Measurements from ENCODE around the gene TLN1. TPM values are rescaled to one million over a fixed set of nuclear protein-coding genes. Genes with fewer than 3 reads are reported as not detected.

TLN1 gene
- total RNA-seq, 1 donor from 2014 or later, result 245 TPM

DNA sequence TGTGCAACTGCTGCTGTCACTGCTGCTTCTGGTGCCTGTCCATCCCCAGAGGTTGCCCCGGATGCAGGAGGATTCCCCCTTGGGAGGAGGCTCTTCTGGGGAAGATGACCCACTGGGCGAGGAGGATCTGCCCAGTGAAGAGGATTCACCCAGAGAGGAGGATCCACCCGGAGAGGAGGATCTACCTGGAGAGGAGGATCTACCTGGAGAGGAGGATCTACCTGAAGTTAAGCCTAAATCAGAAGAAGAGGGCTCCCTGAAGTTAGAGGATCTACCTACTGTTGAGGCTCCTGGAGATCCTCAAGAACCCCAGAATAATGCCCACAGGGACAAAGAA, 58.0 kb downstream of the TLN1 start:
- no peak overlapping the region for H3K4me3 ChIP-seq (ENCODE audit: low read depth, low read length)

DNA sequence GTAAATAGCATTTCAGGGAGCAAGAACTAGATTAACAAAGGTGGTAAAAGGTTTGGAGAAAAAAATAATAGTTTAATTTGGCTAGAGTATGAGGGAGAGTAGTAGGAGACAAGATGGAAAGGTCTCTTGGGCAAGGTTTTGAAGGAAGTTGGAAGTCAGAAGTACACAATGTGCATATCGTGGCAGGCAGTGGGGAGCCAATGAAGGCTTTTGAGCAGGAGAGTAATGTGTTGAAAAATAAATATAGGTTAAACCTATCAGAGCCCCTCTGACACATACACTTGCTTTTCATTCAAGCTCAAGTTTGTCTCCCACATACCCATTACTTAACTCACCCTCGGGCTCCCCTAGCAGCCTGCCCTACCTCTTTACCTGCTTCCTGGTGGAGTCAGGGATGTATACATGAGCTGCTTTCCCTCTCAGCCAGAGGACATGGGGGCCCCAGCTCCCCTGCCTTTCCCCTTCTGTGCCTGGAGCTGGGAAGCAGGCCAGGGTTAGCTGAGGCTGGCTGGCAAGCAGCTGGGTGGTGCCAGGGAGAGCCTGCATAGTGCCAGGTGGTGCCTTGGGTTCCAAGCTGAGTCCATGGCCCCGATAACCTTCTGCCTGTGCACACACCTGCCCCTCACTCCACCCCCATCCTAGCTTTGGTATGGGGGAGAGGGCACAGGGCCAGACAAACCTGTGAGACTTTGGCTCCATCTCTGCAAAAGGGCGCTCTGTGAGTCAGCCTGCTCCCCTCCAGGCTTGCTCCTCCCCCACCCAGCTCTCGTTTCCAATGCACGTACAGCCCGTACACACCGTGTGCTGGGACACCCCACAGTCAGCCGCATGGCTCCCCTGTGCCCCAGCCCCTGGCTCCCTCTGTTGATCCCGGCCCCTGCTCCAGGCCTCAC, 58.6 kb downstream of the TLN1 start, which contains the start of gene CA9:
Gene CA9, plus strand, starts transcription at position 797 of the 893 bp plus-strand sequence. Its CDS starts 32 bp downstream, at position 829.
- Histone ChIP-seq H3K27me3 (ENCODE audit: control insufficient read depth, insufficient read depth, low read length) (peaks cover 3% of the 10 kb centered on the region), H3K4me3 (ENCODE audit: low read depth, low read length) (no peak within 1 kb of the TSS), H3K36me3 (ENCODE audit: control insufficient read depth, insufficient read depth, low read length) (no peaks in the 10 kb centered on the region)
- DNase-seq (ENCODE audit: low read depth), result no peak
- TF ChIP-seq, protein P1, sequence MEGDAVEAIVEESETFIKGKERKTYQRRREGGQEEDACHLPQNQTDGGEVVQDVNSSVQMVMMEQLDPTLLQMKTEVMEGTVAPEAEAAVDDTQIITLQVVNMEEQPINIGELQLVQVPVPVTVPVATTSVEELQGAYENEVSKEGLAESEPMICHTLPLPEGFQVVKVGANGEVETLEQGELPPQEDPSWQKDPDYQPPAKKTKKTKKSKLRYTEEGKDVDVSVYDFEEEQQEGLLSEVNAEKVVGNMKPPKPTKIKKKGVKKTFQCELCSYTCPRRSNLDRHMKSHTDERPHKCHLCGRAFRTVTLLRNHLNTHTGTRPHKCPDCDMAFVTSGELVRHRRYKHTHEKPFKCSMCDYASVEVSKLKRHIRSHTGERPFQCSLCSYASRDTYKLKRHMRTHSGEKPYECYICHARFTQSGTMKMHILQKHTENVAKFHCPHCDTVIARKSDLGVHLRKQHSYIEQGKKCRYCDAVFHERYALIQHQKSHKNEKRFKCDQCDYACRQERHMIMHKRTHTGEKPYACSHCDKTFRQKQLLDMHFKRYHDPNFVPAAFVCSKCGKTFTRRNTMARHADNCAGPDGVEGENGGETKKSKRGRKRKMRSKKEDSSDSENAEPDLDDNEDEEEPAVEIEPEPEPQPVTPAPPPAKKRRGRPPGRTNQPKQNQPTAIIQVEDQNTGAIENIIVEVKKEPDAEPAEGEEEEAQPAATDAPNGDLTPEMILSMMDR (IDR thresholded peaks at IDR 0.05; ENCODE audit: insufficient read depth, low read length, poor library complexity, severe bottlenecking), result no peak

More for the DNA sequence above, 58.0 kb downstream of the TLN1 start:
- DNase-seq (ENCODE audit: low read depth), result no peak
- Histone ChIP-seq H3K27me3 (ENCODE audit: control insufficient read depth, insufficient read depth, low read length) (peaks cover 3% of the 10 kb centered on the region), H3K36me3 (ENCODE audit: control insufficient read depth, insufficient read depth, low read length) (no peaks in the 10 kb centered on the region)
- TF ChIP-seq, protein P1 (IDR thresholded peaks at IDR 0.05; ENCODE audit: insufficient read depth, low read length, poor library complexity, severe bottlenecking), result no peak

DNA sequence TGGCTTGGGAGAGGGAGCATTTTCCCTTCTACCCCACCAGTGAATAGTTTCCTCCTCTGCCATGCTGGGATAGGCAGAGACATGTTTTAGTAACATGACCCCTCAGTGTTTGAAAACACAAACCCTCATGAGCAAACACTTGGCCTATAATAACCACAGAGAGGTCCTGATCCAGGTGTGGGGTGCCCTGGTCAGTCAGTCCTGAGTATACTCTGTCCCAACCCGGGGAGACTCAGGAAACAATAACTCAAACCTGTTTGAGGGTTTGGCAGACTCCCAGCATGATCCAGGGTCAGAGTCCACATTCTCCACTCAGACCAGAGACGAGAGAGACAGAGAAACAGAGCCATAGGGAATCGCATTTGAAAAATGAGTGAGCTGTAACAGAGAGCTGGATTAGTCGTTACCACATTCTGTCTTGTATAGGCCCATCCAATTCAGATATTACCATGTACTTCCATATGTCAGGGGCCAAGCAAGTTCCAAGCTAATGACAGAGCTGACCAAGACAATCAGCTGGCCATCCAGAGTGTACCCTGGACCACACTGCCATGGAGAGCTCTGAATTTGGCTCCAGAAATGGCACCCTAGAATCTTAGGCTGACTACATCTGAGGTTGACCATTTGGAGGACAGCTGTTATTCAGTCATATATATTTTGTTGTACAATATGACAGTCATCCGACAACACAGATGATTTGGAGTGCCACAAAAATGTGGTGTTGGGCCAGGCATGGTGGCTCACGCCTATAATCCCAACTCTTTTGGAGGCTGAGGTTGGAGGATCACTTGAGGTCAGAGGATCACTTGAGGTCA, 62.5 kb downstream of the TLN1 start:
- no peaks in the 10 kb centered on the region for H3K36me3 ChIP-seq (ENCODE audit: control insufficient read depth, insufficient read depth, low read length)
- no peak overlapping the region for H3K4me3 ChIP-seq (ENCODE audit: low read depth, low read length)
- H3K27me3 ChIP-seq (ENCODE audit: control insufficient read depth, insufficient read depth, low read length), result no peaks in the 10 kb centered on the region
- TF ChIP-seq, protein P1 (IDR thresholded peaks at IDR 0.05; ENCODE audit: insufficient read depth, low read length, poor library complexity, severe bottlenecking), result no peak
- DNase-seq (ENCODE audit: low read depth), result no peak

DNA sequence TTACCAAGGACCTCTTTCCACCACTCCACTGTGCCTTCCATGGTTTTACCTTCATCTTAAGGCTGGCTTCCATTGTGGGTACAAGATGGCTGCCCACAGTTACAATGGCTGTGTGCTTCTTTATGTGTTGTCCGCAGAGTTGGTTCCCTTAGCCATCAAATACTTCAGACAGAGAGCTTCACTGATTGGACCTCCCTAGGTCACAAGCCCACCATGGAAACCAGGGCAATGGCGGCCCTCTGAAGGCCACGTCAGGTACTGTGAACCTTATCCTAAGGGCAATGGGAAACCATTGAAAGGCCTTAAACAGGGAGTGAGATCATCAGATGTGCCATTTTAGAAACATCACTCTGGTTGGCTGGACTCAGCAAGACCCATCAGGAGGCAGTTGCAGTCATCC, 64.1 kb downstream of the TLN1 start:
- no peak for DNase-seq (ENCODE audit: low read depth)
- H3K36me3 ChIP-seq (ENCODE audit: control insufficient read depth, insufficient read depth, low read length), result no peaks in the 10 kb centered on the region
- TF ChIP-seq, protein P1 (IDR thresholded peaks at IDR 0.05; ENCODE audit: insufficient read depth, low read length, poor library complexity, severe bottlenecking), result no peak
- no peak overlapping the region for H3K4me3 ChIP-seq (ENCODE audit: low read depth, low read length)
- H3K27me3 ChIP-seq (ENCODE audit: control insufficient read depth, insufficient read depth, low read length), result no peaks in the 10 kb centered on the region

DNA sequence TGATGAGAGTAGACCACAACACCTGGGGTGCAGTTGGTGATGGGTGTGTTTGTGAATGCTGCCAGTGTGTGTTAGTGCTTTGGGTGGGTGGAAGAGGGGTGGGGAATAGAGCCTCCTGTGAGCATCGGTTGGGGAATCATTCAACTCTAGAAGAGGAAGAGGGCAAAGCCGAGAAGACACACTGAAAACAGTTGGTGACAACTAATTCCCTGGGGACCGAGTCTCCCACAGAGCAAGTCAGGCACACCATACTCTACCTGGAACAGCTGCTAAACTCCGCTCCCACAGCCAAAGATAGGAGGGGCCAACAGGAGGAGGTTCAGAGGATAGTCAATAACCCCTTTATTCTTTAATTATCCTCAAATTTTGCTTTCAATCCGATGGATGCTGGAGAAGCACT, 65.4 kb downstream of the TLN1 start:
- H3K27me3 ChIP-seq (ENCODE audit: control insufficient read depth, insufficient read depth, low read length), result no peaks in the 10 kb centered on the region
- TF ChIP-seq, protein P1 (IDR thresholded peaks at IDR 0.05; ENCODE audit: insufficient read depth, low read length, poor library complexity, severe bottlenecking), result no peak
- no peak overlapping the region for H3K4me3 ChIP-seq (ENCODE audit: low read depth, low read length)
- no peaks in the 10 kb centered on the region for H3K36me3 ChIP-seq (ENCODE audit: control insufficient read depth, insufficient read depth, low read length)
- no peak for DNase-seq (ENCODE audit: low read depth)
